T1000 (cell line): ENCODE results near the gene RTTN.

Source experiments
- DNase-seq: peaks from one replicate; lab custom pipeline; 2025; ENCODE audit warnings: mixed read lengths; lab: John Stamatoyannopoulos, UW

The RTTN gene

DNA sequence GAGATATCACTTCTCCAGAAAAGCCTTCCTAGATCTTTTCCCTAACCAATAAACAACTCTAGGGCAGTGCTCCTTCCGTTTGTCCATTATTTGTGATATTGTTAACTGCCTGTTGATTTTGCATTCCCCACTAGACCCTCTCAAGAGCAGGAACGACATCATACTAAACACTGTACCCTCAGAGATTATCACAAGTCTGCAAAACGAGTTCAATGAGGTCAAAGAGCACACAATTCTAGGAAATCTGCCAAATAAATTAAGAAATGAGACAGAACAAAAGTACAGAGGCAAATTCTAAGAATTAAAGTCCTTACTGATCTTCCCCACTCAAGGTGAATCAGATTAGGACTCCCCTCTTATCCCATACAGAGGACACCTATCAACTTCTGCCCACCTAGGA lies 7.6 kb downstream of the RTTN start:
- DNase-seq, result no peak

DNA sequence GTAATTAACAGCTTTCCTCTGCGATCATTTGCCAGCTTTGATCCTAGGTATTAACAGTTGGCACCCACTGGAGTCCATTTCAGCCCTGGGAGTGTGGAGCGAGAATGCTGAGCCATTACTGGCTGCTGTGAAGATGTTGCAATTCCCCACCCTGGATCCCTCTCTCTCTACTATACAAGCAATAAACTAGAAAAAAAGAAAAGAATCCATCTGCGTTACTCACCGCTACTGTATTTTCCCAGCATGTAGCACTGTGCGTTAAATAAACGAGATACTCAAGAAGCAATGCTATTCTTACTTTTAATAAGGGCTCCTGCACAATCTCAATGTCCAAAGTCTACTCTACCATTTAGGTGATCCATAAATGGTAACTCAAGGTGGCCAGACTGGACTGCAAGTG lies 8.5 kb downstream of the RTTN start:
- DNase-seq, result no peak

DNA sequence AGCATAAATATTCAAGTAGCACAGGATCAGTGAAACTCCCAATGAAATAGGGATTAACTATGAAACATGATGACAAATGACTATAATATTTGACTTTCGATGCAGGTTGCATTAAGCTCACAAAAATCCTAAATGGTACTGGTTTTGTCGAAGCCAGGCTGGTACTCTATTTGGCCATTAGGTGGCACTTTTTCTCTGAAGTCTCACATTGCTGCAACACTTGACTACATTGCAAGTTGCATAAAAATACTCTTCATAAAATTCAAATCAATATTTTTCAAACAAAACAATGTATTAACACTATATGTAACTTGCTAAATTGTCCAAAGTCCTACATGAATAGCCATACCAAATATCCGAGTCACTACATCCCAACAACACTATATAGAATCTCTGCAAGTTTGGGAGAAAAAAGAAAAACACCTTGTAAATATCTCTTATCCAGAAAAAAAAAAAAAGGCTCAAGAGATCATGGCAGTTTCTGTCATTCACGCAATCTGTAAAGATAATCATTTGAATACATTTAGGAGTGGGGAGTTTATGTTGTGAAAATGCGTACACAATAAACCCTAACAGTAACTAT lies 9.5 kb downstream of the RTTN start:
- DNase-seq, result no peak

DNA sequence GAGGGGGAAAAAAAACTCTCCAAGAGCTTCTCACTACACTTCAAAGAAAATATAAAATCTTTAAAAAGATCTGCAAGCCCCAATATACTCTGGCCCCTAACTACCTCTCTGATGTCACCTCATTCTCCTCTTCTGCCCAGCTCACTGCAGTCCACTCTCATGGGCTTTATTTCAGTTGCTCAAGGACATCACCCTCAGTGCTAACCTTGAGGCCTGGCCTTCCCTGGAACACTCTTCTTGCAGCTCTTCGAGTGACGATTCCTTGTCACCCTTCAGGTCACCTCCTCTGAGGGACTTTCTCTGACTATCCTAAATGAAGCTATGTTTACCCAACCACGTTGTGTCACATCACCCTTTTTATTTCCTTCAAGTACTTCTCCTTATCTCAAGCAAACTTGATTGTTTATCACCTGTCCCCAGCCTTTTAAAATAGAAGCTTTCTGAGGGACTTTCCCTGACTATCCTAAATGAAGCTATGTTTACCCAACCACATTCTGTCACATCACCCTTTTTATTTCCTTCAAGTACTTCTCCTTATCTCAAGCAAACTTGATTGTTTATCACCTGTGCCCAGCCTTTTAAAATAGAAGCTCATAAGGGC lies 10.4 kb downstream of the RTTN start:
- no peak for DNase-seq

DNA sequence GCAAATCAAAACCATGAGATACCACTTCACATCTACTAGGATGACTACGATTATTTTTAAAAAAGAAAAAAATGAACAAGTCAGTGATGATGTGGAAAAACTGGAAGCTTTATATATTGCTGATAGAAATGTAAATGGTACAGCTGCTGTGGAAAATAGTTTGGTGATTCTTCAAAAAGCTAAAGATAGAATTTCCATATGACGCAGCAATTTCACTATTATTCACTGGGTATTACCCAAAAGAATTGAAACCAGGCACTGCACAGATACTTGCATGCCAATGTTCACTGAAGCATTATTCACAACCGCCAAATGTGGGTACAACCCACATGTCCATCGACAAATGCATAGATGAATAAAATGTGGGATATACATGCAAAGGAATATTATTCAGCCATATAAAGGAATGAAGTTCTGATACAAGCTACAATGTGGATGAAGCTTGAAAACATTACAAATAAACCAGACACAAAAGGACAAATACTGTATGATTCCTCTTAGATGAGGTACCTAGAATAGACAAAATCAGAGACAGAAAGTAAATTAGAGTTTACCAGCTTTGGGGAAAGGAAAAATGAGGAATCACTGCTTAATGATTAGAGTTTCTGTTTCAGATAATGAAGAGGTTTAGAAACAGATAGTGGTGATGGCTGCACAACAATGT lies 11.1 kb downstream of the RTTN start:
- no peak for DNase-seq

DNA sequence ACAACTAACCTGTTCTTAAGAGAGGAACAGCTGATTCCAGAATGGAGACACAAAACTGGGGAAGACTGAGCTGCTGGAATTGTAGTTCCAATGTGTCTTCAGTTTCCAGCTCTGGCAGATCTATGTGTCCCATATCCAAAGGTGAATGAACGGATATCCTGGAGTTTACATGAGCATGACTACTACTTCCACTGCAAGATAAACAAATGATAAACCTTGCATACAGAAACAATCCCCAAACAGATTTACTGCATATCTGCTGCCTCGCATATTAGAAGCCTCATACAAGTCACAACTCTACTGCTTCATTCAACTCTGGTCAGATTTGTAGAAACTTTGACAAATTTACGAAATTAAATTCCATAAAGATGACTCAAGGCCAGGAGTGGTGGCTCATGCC lies 15.0 kb downstream of the RTTN start:
- no peak for DNase-seq

DNA sequence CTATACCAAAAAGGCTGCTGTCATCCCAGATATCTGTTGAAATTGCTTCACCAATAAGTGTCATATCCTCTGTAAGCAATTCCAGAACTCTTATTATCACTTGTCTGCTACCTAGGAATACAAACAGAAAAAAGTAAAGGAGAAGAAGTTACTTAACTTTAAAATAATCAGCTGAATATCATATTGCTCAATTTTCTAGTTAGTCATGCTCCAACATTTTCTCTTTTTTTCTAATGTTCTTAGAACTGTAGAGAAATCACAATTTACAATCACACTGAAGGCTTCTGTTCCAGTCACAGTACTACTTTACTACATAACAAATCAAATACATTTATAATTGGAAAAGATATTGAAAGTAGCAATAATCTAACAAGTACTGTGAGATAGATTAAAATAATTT lies 17.4 kb downstream of the RTTN start:
- no peak for DNase-seq

DNA sequence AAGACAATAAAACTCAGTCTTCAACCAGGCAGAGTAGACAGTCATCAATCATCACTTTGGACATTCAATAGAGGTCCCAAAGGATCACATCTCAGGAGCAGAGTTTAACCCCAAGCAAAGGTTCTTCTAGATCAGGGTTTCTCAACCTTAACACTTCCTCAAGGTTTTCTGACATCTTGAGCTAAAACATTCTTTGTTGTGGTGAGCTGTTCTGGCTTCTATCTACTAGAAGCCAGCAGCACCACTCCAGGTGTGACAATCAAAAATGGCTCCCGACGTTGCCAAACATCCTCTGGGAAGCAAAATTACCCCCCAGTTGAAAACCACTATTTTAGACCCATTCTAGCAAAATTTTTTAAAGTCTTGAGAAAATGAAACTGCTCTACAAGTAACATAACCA lies 22.0 kb downstream of the RTTN start:
- no peak for DNase-seq

DNA sequence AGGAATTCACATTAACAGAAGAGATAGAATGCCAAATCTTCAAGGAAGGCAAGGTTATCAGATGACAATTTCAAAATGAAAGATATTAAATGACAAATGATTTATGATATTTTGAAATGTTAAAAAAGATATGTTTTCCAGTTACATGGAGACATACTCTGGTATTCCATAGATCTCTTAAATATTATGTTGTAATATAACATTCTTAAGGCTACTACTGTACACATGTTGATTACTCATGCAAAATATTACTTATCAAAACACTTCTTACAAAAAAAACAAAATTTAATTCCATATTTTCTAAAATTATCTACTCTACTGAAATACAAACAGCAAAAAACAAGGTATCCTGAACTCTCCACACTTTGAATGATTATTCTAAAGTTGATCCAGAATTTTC lies 22.9 kb downstream of the RTTN start:
- no peak for DNase-seq

DNA sequence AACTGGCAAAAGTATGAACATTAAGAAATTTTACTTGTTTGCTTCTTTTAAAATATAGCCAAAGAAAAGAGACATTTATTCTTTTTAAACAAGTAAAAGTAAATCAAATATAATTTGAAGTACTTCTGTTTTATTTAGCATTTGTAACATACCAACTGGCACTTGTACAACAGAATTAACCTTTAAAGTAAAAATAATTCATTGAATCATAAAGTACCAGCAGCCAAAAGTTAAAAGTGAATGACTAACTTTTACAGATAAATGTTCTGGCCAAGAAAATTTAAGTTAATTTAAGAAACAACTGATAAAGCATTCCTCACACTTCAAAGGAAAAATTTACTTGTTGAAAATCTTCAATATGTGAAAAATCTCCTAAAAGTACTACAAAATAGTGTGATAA lies 23.8 kb downstream of the RTTN start:
- DNase-seq, result no peak

DNA sequence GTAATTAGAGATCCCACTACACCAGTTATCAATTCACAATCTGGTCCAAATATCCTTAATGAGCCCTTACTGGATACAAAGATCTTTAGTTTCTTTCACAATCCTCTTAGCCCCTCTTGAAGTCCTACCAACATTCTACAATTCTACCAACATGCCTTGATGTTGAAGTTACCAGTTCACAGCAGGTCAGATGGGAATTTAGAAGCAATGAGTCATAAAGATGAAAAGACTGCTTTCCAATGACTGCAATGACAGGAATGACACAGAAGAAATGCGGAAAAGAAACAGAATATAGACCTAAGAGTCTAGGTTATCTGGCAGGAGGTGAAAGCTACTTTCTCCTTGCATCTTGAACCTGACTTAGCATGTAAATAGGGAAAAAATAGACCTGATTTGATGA lies 24.5 kb downstream of the RTTN start:
- no peak for DNase-seq

DNA sequence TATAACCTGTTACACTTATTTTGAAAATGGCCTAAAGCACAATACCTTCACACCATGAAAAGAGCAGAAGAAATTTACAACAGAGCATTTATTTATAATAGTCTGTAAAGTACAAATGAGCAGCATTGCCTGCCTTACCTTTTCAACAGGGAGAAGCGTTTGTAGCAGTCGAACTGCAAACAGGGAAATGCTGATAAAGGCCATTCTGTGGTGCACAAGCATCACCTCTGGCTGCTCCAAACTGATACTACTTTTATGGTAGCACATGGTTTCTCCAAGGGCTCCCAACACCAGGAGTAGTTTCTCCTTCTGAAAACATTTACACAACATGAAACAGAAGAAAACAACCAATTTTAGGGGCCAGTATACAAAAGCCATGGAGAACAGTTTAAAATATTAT lies 28.9 kb downstream of the RTTN start:
- DNase-seq, result no peak

DNA sequence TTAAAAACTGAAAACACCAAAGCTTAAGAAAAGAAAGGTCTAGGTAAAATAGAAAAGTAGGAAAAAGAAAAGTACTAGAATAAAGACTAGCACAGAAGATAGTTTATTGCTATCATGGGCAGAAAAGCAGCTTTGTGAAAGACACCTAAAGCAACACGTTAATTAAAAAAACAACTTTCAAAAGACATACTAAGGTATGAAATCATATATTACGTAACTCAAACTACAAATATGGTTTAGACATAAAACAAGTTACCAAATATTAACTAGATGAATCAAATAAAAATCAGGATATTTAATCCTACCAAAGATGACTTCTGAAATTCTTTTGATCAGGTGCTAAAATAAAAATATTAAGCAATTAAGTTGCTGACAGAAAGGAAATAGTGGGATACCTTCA lies 30.3 kb downstream of the RTTN start:
- no peak for DNase-seq

DNA sequence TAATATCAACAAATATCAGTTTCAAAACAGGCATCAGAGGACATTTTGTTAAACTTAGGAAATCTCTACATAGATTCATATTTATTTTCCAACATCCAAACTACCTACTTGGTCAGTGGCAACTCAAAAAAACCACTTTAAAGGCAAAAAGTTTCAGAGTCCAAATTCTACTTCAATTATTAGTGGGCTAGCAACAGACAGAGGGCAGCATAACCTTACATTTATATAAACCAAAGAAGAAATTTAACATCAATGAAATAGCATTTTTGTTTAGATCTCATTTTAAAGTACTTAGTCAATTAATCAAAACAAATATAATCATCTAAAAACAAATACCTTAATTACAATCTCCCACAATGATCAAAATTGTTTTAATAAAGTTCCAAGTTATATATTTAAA lies 33.3 kb downstream of the RTTN start:
- DNase-seq, result no peak

DNA sequence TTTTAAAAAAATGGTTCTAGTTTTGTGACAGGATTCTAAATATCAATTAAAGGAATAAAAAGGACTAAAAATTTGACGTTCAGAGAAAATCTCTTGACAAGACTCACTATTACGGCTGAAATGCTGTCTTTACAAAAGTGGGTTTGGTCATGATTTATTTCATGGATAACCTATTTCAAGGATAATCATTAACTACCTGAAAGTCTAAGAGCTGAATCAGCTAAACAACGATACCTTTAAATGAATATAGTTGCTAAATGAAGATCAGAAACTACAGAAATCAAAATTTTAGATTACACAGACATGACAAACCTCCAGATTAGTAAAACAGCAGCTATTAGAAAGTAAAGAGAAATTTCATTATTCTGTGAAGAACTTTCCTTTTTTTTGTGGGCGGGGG lies 35.7 kb downstream of the RTTN start:
- no peak for DNase-seq

DNA sequence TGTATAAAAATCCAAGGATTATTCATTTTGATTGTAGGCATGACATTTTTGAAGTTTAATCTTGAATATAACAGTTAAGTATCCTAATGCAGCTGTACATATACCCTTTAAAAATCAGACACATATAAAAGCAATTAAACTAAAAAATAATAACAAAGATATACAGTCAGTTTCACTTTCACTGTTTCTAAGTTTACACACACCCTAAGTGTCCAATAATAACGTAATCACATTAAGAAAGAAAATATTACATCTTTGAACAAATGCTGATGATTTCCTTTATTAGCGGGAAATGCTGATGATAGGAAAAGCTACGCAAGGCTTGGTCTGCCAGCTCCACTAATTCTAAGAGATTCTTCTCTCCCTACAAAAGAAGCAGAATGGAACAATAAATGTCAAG lies 38.8 kb downstream of the RTTN start:
- DNase-seq, result no peak

DNA sequence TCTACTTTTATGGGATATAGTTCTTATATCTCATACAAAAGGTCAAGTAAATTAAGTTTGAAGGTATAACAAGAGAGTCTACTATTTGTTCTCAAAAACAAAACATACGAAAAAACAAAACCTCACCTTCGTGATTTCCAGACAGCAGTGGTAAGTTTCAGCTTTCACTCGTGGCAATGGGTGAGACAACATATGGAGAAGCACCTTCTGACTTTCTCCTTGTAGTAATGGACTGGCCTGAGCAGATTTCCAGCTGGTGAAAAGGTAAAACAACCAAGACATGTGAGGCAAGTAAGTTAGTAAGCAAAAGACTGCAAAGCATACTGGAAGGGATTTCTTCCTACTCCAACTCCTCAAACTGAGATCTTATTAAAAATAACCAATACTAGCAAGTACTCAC lies 39.6 kb downstream of the RTTN start:
- no peak for DNase-seq

DNA sequence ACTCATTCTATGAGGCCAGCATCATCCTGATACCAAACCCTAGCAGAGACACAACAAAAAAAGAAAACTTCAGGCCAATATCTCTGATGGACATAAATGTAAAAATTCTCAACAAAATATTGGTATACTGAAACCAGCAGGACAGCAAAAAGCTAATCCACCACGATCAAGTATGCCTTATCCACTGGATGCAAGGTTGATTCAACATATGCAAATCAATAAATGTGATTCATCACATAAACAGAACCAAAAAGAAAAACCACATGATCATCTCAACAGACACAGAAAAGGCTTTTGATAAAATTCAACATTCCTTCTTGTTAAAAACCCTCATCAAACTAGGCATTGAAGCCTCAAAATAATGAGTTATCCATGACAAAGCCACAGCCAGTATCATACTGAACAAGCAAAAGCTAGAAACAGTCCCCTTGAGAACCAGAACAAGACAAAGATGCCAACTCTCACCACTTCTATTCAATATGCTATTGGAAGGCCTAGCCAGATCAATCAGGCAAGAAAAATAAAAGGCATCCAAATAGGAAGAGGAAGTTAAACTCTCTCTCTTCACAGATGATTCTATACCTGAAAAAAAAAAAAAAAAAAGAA lies 45.3 kb downstream of the RTTN start:
- no peak for DNase-seq

DNA sequence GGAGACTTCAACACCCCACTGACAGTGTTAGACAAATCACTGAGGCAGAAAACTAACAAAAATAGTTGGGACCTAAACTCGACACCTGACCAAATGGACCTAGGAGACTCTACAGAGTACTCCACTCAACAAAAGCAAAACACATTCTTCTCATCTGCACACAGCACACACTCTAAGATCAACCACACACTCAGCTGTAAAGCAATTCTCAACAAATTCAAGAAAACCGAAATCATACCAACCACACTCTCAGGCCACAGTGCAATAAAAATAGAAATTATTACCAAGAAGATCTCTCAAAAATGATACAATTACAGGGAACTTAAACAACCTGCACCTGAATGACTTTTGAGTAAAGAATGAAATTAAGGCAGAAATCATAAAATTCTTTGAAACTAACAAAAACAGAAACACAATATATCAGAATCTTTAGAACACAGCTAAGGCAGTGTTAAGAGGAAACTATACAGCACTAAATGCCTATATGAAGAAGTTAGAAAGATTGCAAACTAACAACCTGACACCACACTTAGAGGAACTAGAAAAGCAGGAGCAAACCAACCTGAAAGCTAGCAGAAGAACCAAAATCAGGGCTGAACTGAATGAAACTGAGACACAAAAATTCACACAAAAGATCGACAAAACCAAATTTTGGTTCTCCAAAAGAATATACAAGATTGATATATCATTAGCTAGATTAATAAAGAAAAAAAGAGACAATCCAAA lies 46.3 kb downstream of the RTTN start:
- no peak for DNase-seq

DNA sequence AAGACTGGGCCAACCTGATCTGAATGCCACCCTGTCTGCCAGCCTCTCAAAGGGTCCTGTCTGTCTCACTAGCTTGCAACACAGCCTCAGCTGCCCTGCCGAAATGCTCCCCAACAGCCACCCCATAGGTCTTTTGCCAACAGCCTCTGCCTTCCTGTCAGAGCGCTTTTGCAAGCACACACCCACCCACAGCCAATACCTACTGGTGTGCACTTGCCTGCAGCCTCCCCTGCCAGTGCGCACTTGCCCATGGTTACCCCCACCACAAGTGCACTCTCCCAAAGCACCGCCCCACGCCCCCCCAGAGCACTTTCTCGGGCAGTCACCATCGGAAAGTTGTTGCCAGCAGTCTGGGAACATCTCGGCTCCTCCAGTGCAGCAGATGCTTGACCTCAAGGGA lies 48.6 kb downstream of the RTTN start:
- no peak for DNase-seq

DNA sequence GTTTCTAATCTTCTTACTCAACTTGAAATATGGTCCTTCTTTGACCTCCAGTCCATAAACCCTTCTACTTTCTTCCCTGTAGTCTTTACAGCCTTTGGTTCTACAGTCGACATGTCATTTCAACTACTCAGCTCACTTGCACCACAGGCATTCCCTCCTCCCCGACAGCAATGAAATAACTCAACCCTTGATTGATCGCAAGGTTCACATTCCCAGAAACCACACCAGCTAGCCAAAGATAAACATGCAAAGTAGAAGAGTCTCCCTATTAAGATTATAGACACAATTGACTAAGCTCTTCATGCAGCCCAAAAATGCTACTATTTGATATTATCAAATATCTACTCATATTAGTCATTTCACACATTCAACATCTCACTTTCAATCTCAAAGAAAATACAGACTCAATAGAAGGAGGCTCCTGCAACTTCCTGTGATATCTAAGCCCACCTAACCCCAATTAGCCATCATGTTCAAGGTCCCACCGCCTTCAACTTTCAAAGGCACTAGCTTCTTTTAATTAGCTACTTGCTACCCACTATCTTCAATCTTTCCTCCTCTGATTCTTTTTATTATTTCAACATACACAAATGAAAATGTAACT lies 50.8 kb downstream of the RTTN start:
- DNase-seq, result peak; percentile 19

DNA sequence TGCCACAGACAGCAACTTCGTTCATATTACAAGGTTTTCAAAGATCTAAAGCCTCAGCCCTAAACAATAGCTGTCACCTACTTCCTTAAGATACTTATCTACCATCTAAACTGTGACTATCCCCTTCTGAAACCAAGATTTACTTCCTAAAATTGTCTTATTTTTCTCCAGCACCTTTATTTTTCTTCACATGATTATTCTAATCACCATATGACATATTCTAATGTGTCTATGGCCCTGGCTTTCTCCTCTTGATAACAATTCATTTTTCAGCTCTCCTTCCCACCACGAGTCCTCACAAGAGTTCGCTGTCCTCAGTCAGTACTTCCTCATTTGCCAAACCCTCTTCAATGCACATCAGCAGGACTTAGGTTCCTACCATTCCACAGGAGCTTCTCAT lies 53.9 kb downstream of the RTTN start:
- DNase-seq, result no peak
